ENCODE data around the gene PSMG2. TPM values are rescaled to one million over a fixed set of nuclear protein-coding genes. Genes with fewer than 3 reads are reported as not detected.

The PSMG2 gene
- polyA plus RNA-seq, 3 donors: 37.1 to 143 (median 118) TPM

DNA sequence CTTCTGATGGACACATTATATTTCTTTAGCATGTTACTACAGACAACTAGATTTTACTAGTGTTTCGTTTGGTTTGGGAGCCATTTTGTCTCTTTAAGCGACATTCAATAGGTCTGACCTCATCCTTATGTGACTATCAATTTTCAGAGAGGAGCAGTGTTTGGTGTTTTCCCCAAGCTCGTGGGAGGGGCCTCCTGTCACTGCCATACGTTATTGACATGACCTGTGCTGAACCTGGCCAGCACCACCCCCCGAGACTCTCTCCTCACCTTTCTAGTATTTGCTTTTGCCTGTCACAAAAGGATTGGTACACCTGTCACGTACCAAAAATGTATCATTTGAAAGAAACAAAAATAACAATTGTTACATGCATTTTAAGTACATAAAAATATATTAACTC is 69.3 kb downstream of the PSMG2 start:
- no peak for DNase-seq
- H3K27ac Mint-ChIP-seq: peak overlapping the region in 1 of 7 donors; percentile 15
- no peaks in the 10 kb centered on the region for H3K4me1 Mint-ChIP-seq
- H3K9me3 Mint-ChIP-seq: peaks cover 0 to 12% (median 10%) of the 10 kb centered on the region in 7 donors
- H3K36me3 ChIP-seq (replicated peaks in 1 of 2; ENCODE audit: control insufficient read depth in 1 of 2, insufficient read depth in 2 of 2, low read length in 2 of 2): no peaks in the 10 kb centered on the region
- no peaks in the 10 kb centered on the region for H3K36me3 Mint-ChIP-seq
- no peak overlapping the region for H3K9ac ChIP-seq (ENCODE audit: insufficient read depth, low read length, poor library complexity, severe bottlenecking)
- WGBS (ENCODE audit: insufficient coverage): 0% methylated on average over 1 of the region's 6 CpGs
- H3K9me3 ChIP-seq (replicated peaks in 1 of 2; ENCODE audit: control insufficient read depth in 1 of 2, insufficient read depth in 1 of 2, low read length in 2 of 2): peaks cover 11% of the 10 kb centered on the region in 2 donors
- no peak overlapping the region for H3K27ac ChIP-seq (ENCODE audit: low read depth in 1 of 2, low read length in 2 of 2)
- no peak overlapping the region for H3K4me3 ChIP-seq (replicated peaks in 1 of 3; ENCODE audit: low read depth in 2 of 3, low read length in 3 of 3)
- intact Hi-C loops (cut with micrococcal nuclease): no loop called here
- no peaks in the 10 kb centered on the region for H3K27me3 ChIP-seq (ENCODE audit: control insufficient read depth in 2 of 2, insufficient read depth in 2 of 2, low read length in 2 of 2)
- H4K20me1 ChIP-seq (ENCODE audit: insufficient read depth, low read length): no peaks in the 10 kb centered on the region
- TF ChIP-seq, protein P1, sequence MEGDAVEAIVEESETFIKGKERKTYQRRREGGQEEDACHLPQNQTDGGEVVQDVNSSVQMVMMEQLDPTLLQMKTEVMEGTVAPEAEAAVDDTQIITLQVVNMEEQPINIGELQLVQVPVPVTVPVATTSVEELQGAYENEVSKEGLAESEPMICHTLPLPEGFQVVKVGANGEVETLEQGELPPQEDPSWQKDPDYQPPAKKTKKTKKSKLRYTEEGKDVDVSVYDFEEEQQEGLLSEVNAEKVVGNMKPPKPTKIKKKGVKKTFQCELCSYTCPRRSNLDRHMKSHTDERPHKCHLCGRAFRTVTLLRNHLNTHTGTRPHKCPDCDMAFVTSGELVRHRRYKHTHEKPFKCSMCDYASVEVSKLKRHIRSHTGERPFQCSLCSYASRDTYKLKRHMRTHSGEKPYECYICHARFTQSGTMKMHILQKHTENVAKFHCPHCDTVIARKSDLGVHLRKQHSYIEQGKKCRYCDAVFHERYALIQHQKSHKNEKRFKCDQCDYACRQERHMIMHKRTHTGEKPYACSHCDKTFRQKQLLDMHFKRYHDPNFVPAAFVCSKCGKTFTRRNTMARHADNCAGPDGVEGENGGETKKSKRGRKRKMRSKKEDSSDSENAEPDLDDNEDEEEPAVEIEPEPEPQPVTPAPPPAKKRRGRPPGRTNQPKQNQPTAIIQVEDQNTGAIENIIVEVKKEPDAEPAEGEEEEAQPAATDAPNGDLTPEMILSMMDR (IDR thresholded peaks at IDR 0.05): no peak
- no peak overlapping the region for H2AFZ ChIP-seq (ENCODE audit: insufficient read depth, low read depth, low read length, poor library complexity, severe bottlenecking)
- H3K4me3 Mint-ChIP-seq: no peak overlapping the region
- no peaks in the 10 kb centered on the region for H3K4me1 ChIP-seq (ENCODE audit: control insufficient read depth in 1 of 2, insufficient read depth in 2 of 2, low read length in 2 of 2)
- no peak overlapping the region for H3K4me2 ChIP-seq (replicated peaks; ENCODE audit: extremely low read depth, low read length, poor library complexity, severe bottlenecking)
- H3K79me2 ChIP-seq (ENCODE audit: insufficient read depth, low read length): no peaks in the 10 kb centered on the region
- peaks cover 2 to 5% (median 4%) of the 10 kb centered on the region in 3 donors for H3K27me3 Mint-ChIP-seq (ENCODE audit: low read depth in 3 of 3)

DNA sequence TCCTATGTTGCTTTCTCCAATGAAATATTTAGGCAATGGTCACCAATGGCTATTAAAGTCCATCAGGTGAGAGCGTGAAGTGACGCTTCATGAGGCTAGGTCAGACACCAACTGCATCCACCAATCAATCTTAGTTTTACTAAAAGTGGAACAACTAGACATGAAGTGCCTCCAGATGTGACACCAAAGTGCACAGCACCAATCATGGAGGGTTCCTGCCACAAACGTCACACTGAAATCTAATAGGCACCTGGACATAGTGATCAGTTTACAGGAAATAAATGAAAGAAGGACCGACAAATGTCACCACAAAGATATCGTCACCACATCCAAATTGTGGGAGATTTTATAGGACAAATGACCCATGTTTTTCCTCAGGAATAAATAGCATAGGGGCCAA is 70.5 kb downstream of the PSMG2 start:
- no peaks in the 10 kb centered on the region for H3K4me1 ChIP-seq (ENCODE audit: control insufficient read depth in 1 of 2, insufficient read depth in 2 of 2, low read length in 2 of 2)
- peaks cover 0 to 12% (median 10%) of the 10 kb centered on the region in 7 donors for H3K9me3 Mint-ChIP-seq
- H3K4me3 ChIP-seq (replicated peaks in 1 of 3; ENCODE audit: low read depth in 2 of 3, low read length in 3 of 3): no peak overlapping the region
- 100% methylated on average over 3 of the region's 5 CpGs for WGBS (ENCODE audit: insufficient coverage)
- H3K27me3 ChIP-seq (ENCODE audit: control insufficient read depth in 2 of 2, insufficient read depth in 2 of 2, low read length in 2 of 2): no peaks in the 10 kb centered on the region
- no peaks in the 10 kb centered on the region for H3K36me3 ChIP-seq (replicated peaks in 1 of 2; ENCODE audit: control insufficient read depth in 1 of 2, insufficient read depth in 2 of 2, low read length in 2 of 2)
- no peaks in the 10 kb centered on the region for H3K36me3 Mint-ChIP-seq
- no peak overlapping the region for H3K27ac ChIP-seq (ENCODE audit: low read depth in 1 of 2, low read length in 2 of 2)
- no peaks in the 10 kb centered on the region for H3K4me1 Mint-ChIP-seq
- TF ChIP-seq, protein P1 (IDR thresholded peaks at IDR 0.05): no peak
- H4K20me1 ChIP-seq (ENCODE audit: insufficient read depth, low read length): no peaks in the 10 kb centered on the region
- no peak overlapping the region for H3K9ac ChIP-seq (ENCODE audit: insufficient read depth, low read length, poor library complexity, severe bottlenecking)
- no peaks in the 10 kb centered on the region for H3K79me2 ChIP-seq (ENCODE audit: insufficient read depth, low read length)
- no peak overlapping the region for H3K4me2 ChIP-seq (replicated peaks; ENCODE audit: extremely low read depth, low read length, poor library complexity, severe bottlenecking)
- intact Hi-C loops (cut with micrococcal nuclease): no loop called here
- H3K27ac Mint-ChIP-seq: no peak overlapping the region
- no peak for DNase-seq
- H3K27me3 Mint-ChIP-seq (ENCODE audit: low read depth in 3 of 3): peaks cover 2 to 9% (median 4%) of the 10 kb centered on the region in 3 donors
- peaks cover 11% of the 10 kb centered on the region in 2 donors for H3K9me3 ChIP-seq (replicated peaks in 1 of 2; ENCODE audit: control insufficient read depth in 1 of 2, insufficient read depth in 1 of 2, low read length in 2 of 2)
- H3K4me3 Mint-ChIP-seq: no peak overlapping the region
- H2AFZ ChIP-seq (ENCODE audit: insufficient read depth, low read depth, low read length, poor library complexity, severe bottlenecking): no peak overlapping the region
